DMS114 treated with DMSO at 0.1 percent for 48 hours (cell line): ENCODE measurements around the gene SHROOM3.
"Not testable (repeated sequence)": the region's sequence is repeated elsewhere in the genome, so short reads cannot be mapped to it uniquely, and the experiment has no call there.

Source experiments
- DNase-seq: peaks from one replicate; lab custom pipeline; 2025; ENCODE audit not compliant: unreplicated experiment; lab: John Stamatoyannopoulos, UW

The SHROOM3 gene

GRCh38 chr4:76708971-76709771 is 274.1 kb downstream of the SHROOM3 start:
- no peak for DNase-seq

- no peak for DNase-seq
Observed at GRCh38 chr4:76709772-76710090, 274.7 kb downstream of the SHROOM3 start.

- DNase-seq, result no peak
Observed at GRCh38 chr4:76712564-76712963, 277.5 kb downstream of the SHROOM3 start.

GRCh38 chr4:76714226-76714625 is 279.2 kb downstream of the SHROOM3 start:
- no peak for DNase-seq

GRCh38 chr4:76716020-76716419 is 281.0 kb downstream of the SHROOM3 start:
- DNase-seq, result no peak

- no peak for DNase-seq
Observed at GRCh38 chr4:76716658-76717057, 281.6 kb downstream of the SHROOM3 start.

GRCh38 chr4:76717431-76717830 is 282.4 kb downstream of the SHROOM3 start:
- DNase-seq, result no peak

GRCh38 chr4:76718021-76718420 is 283.0 kb downstream of the SHROOM3 start:
- DNase-seq, result no peak

- no peak for DNase-seq
Observed at GRCh38 chr4:76718831-76719230, 283.8 kb downstream of the SHROOM3 start.

GRCh38 chr4:76720121-76720520 is 285.1 kb downstream of the SHROOM3 start:
- DNase-seq, result no peak

- DNase-seq, result not testable (repeated sequence)
Observed at GRCh38 chr4:76722146-76722545, 287.1 kb downstream of the SHROOM3 start.

GRCh38 chr4:76722838-76723237 is 287.8 kb downstream of the SHROOM3 start:
- no peak for DNase-seq

GRCh38 chr4:76723373-76723772 is 288.3 kb downstream of the SHROOM3 start:
- no peak for DNase-seq

GRCh38 chr4:76723924-76724323 is 288.9 kb downstream of the SHROOM3 start:
- DNase-seq, result no peak

GRCh38 chr4:76725039-76725438 is 290.0 kb downstream of the SHROOM3 start:
- DNase-seq, result no peak

- no peak for DNase-seq
Observed at GRCh38 chr4:76726176-76726575, 291.1 kb downstream of the SHROOM3 start.

GRCh38 chr4:76726631-76727030 is 291.6 kb downstream of the SHROOM3 start:
- DNase-seq, result no peak

- not testable (repeated sequence) for DNase-seq
Observed at GRCh38 chr4:76727934-76728333, 292.9 kb downstream of the SHROOM3 start.

- no peak for DNase-seq
Observed at GRCh38 chr4:76729460-76729859, 294.4 kb downstream of the SHROOM3 start.

- no peak for DNase-seq
Observed at GRCh38 chr4:76729980-76730379, 295.0 kb downstream of the SHROOM3 start.

GRCh38 chr4:76732246-76732645 is 297.2 kb downstream of the SHROOM3 start:
- no peak for DNase-seq

GRCh38 chr4:76733068-76733771 is 298.2 kb downstream of the SHROOM3 start:
- no peak for DNase-seq

- no peak for DNase-seq
Observed at GRCh38 chr4:76736414-76736813, 301.4 kb downstream of the SHROOM3 start.
